B cell (primary cell): Measurements from ENCODE around the gene DTNBP1.

Experiments used
- EZH2 ChIP-seq: IDR thresholded peaks from 2 replicates; pipeline ENCODE4 v1.6.1; 2012; ENCODE audit warnings: borderline replicate concordance, low read depth, mild to moderate bottlenecking, moderate library complexity, low read length; ENCODE audit not compliant: insufficient read depth, poor library complexity, severe bottlenecking
- TF ChIP-seq, protein P1 (sequence below): fragments of 200-600 bp; IDR thresholded peaks from one replicate; pipeline ENCODE4 v1.8.0; 2022; ENCODE audit warnings: antibody characterized with exemption, mild to moderate bottlenecking

DNA sequence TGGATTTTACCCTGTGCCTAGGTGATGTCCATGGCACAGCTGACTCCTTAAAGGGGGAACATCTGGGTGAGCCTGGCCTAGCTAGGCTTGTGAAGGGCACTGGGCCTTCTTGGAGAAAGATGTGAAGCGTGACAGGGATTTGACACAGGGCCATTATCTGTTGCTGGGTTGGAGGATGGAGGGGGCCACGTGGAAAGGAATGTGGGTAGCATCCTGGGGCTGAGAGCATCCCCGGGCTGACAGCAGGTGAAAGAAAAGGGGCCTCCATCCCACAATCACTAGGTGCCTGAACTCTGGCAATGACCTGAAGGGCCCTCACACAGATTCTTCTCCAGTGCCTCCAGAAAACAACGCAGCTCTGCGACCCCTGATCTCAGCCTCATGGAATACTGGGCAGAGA, 124.7 kb downstream of the DTNBP1 start:
- TF ChIP-seq, protein P1, sequence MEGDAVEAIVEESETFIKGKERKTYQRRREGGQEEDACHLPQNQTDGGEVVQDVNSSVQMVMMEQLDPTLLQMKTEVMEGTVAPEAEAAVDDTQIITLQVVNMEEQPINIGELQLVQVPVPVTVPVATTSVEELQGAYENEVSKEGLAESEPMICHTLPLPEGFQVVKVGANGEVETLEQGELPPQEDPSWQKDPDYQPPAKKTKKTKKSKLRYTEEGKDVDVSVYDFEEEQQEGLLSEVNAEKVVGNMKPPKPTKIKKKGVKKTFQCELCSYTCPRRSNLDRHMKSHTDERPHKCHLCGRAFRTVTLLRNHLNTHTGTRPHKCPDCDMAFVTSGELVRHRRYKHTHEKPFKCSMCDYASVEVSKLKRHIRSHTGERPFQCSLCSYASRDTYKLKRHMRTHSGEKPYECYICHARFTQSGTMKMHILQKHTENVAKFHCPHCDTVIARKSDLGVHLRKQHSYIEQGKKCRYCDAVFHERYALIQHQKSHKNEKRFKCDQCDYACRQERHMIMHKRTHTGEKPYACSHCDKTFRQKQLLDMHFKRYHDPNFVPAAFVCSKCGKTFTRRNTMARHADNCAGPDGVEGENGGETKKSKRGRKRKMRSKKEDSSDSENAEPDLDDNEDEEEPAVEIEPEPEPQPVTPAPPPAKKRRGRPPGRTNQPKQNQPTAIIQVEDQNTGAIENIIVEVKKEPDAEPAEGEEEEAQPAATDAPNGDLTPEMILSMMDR, result no peak
- TF ChIP-seq EZH2, result no peak
